PC-3 (cell line): Measurements from ENCODE around the gene TRIM71. TPM values are rescaled to one million over a fixed set of nuclear protein-coding genes. Genes with fewer than 3 reads are reported as not detected.

Source experiments
- ATAC-seq: fragments of 200-7000 bp; cut with Tn5 transposase; 2 replicates; pipeline ENCODE4 v1.9.1; 2020; ENCODE audit warnings: mild to moderate bottlenecking, moderate library complexity
- BruUV-seq: library from RNA; stranded (reverse); fragments of 400-500 nt; replicated peaks from 2 replicates; lab custom pipeline; 2021; lab: Mats Ljungman, UMichigan
- CTCF ChIA-PET: fragments of 300-600 bp; sonication (Branson Sonifier 250); formaldehyde crosslinking; loops from one replicate; lab custom pipeline; 2022; ENCODE audit warnings: antibody characterized with exemption; lab: Charles Lee
- POLR2A ChIA-PET: fragments of 300-600 bp; sonication (Branson Sonifier 250); formaldehyde crosslinking; loops from one replicate; lab custom pipeline; 2022; ENCODE audit warnings: antibody characterized with exemption; ENCODE audit not compliant: unreplicated experiment; lab: Charles Lee
- DNase-seq: peaks from one replicate; pipeline ENCODE4 v3.0.0-alpha.2; 2015
- H2AFZ ChIP-seq: fragments of 300-600 bp; sonication (generic); 2 replicates; pipeline ENCODE4 v1.6.0; 2016; ENCODE audit warnings: antibody characterized with exemption, low read length
- H3F3A ChIP-seq: fragments of 300-600 bp; sonication (generic); one replicate; pipeline ENCODE4 v1.6.0; 2017; ENCODE audit warnings: antibody characterized with exemption, low read length, control low read depth, mild to moderate bottlenecking; ENCODE audit not compliant: unreplicated experiment
- H3K27ac ChIP-seq: fragments of 300-600 bp; sonication (generic); 2 replicates; pipeline ENCODE4 v1.5.1; 2016; ENCODE audit warnings: mild to moderate bottlenecking, low read length
- H3K27me3 ChIP-seq: fragments of 300-600 bp; sonication (generic); 2 replicates; pipeline ENCODE4 v1.6.1; 2016; ENCODE audit warnings: low read length, mixed read lengths
- H3K36me3 ChIP-seq: fragments of 300-600 bp; sonication (generic); 2 replicates; pipeline ENCODE4 v1.6.1; 2016; ENCODE audit warnings: low read depth, mixed run types, low read length, mixed read lengths
- H3K4me1 ChIP-seq: fragments of 300-600 bp; sonication (generic); 2 replicates; pipeline ENCODE4 v1.5.1; 2016; ENCODE audit warnings: low read length; ENCODE audit not compliant: insufficient read depth
- H3K4me2 ChIP-seq: fragments of 300-600 bp; sonication (generic); 2 replicates; pipeline ENCODE4 v1.6.0; 2016; ENCODE audit warnings: low read length
- H3K4me3 ChIP-seq: fragments of 300-600 bp; sonication (generic); 2 replicates; pipeline ENCODE4 v1.5.1; 2016; ENCODE audit warnings: mild to moderate bottlenecking, low read length, mixed read lengths
- H3K79me2 ChIP-seq: fragments of 300-600 bp; sonication (generic); 2 replicates; pipeline ENCODE4 v1.6.1; 2017; ENCODE audit warnings: low read length, mixed read lengths
- H3K9ac ChIP-seq: fragments of 300-600 bp; sonication (generic); 2 replicates; pipeline ENCODE4 v1.6.0; 2016; ENCODE audit warnings: mild to moderate bottlenecking, low read length
- H3K9me2 ChIP-seq: fragments of 300-600 bp; sonication (generic); replicated peaks from 2 replicates; pipeline ENCODE4 v1.6.1; 2016; ENCODE audit warnings: mixed run types, low read length, mixed read lengths
- H3K9me3 ChIP-seq: fragments of 300-600 bp; sonication (generic); 2 replicates; pipeline ENCODE4 v1.6.1; 2016; ENCODE audit warnings: low read length, mixed read lengths
- H4K20me1 ChIP-seq: fragments of 300-600 bp; sonication (generic); 2 replicates; pipeline ENCODE4 v1.6.1; 2016; ENCODE audit warnings: low read length, mixed read lengths
- EZH2 ChIP-seq: fragments of 300-600 bp; sonication (generic); IDR thresholded peaks from one replicate; pipeline ENCODE4 v1.6.1; 2017; ENCODE audit warnings: antibody characterized with exemption, mild to moderate bottlenecking, low read length; ENCODE audit not compliant: unreplicated experiment
- EZH2phosphoT487 ChIP-seq: fragments of 300-600 bp; sonication (generic); IDR thresholded peaks from 2 replicates; pipeline ENCODE4 v1.6.1; 2018; ENCODE audit warnings: mild to moderate bottlenecking, antibody characterized with exemption, low read length, borderline replicate concordance
- intact Hi-C: fragments of 100-400 bp; cut with micrococcal nuclease; formaldehyde crosslinking; loops from 2 replicates; pipeline ENCODE4 v1.9.0; 2023
- total RNA-seq: library from RNA; depleted of rRNA; stranded (reverse); fragments of >200 nt; gene quantifications from 2 replicates; pipeline ENCODE4 v1.2.3, GENCODE V29; 2014
- TF ChIP-seq, protein P1 (sequence below): fragments of 300-600 bp; sonication (generic); conservative IDR thresholded peaks from 2 replicates; pipeline ENCODE4 v1.5.1; 2017; ENCODE audit warnings: antibody characterized with exemption, low read depth, mild to moderate bottlenecking, low read length

Gene TRIM71
- total RNA-seq, 1 experiment from 2014 or later: 0.11 TPM

DNA sequence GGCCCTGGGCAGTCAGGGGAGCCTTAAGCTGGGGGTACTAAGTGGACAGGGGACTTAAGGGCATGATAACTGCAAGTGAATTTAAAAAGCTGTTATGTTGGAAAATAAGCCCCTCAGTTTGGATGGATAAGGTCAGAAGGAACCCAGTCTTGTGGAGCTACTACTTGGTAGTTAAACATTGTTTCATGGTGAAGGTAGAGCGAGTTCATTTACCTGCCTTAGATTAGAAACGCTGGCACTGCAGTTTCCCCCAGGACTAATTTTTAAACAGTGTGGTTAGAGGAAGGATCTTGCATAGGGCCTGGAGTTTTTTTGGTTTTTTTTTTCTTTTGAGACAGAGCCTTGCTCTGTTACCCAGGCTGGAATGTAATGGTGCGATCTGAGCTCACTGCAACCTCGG, 31.2 kb downstream of the TRIM71 start:
- Histone ChIP-seq H3K36me3 (no peaks in the 10 kb centered on the region), H4K20me1 (no peaks in the 10 kb centered on the region), H2AFZ (no peak overlapping the region), H3K9me3 (no peaks in the 10 kb centered on the region), H3K4me1 (0 out of 2 replicates have a peak, but pooled peaks cover 4% of the 10 kb centered on the region), H3K9me2 (no peaks in the 10 kb centered on the region), H3K4me2 (no peak overlapping the region), H3F3A (no peaks in the 10 kb centered on the region), H3K4me3 (no peak overlapping the region), H3K27me3 (no peaks in the 10 kb centered on the region), H3K9ac (no peak overlapping the region), H3K79me2 (no peaks in the 10 kb centered on the region), H3K27ac (no peak overlapping the region)
- CTCF ChIA-PET: no interaction called here
- POLR2A ChIA-PET: no interaction called here
- no TSS peak for BruUV-seq
- intact Hi-C loops: no loop called here
- DNase-seq (no peak), ATAC-seq (no peak)
- TF ChIP-seq EZH2phosphoT487 (no peak), EZH2 (no peak)
- TF ChIP-seq, protein P1, sequence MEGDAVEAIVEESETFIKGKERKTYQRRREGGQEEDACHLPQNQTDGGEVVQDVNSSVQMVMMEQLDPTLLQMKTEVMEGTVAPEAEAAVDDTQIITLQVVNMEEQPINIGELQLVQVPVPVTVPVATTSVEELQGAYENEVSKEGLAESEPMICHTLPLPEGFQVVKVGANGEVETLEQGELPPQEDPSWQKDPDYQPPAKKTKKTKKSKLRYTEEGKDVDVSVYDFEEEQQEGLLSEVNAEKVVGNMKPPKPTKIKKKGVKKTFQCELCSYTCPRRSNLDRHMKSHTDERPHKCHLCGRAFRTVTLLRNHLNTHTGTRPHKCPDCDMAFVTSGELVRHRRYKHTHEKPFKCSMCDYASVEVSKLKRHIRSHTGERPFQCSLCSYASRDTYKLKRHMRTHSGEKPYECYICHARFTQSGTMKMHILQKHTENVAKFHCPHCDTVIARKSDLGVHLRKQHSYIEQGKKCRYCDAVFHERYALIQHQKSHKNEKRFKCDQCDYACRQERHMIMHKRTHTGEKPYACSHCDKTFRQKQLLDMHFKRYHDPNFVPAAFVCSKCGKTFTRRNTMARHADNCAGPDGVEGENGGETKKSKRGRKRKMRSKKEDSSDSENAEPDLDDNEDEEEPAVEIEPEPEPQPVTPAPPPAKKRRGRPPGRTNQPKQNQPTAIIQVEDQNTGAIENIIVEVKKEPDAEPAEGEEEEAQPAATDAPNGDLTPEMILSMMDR: no peak

DNA sequence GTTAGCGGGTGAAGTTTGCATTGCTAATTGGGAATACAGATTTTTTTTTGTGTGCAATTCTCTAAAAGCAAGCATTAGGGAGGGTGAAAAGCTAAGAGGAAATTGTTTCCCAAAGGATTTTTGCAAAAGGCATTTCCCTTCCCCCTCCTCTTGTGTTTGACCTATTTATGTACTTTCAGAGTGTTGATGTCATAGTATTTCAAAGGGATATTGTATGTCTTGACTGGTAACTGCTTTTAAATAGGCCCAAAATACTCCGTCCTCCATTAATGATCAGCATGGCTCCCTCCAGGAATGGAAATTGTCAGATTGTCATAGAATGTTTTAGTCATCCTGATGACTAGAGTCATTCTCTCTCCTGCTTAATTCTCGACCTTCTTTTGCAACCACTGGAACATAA, 32.4 kb downstream of the TRIM71 start:
- H2AFZ ChIP-seq: no peak overlapping the region
- H3K4me3 ChIP-seq: no peak overlapping the region
- H3K9me3 ChIP-seq: no peaks in the 10 kb centered on the region
- H3F3A ChIP-seq: no peaks in the 10 kb centered on the region
- no peaks in the 10 kb centered on the region for H3K36me3 ChIP-seq
- H3K27me3 ChIP-seq: no peaks in the 10 kb centered on the region
- no TSS peak for BruUV-seq
- H3K9ac ChIP-seq: no peak overlapping the region
- TF ChIP-seq, protein P1: no peak
- H3K4me1 ChIP-seq: no peaks in the 10 kb centered on the region
- intact Hi-C loops: no loop called here
- H3K4me2 ChIP-seq: no peak overlapping the region
- no peaks in the 10 kb centered on the region for H4K20me1 ChIP-seq
- ChIA-PET POLR2A (no interaction called here), CTCF (no interaction called here)
- DNase-seq (no peak), ATAC-seq (no peak)
- H3K79me2 ChIP-seq: no peaks in the 10 kb centered on the region
- no peak overlapping the region for H3K27ac ChIP-seq
- H3K9me2 ChIP-seq: no peaks in the 10 kb centered on the region

DNA sequence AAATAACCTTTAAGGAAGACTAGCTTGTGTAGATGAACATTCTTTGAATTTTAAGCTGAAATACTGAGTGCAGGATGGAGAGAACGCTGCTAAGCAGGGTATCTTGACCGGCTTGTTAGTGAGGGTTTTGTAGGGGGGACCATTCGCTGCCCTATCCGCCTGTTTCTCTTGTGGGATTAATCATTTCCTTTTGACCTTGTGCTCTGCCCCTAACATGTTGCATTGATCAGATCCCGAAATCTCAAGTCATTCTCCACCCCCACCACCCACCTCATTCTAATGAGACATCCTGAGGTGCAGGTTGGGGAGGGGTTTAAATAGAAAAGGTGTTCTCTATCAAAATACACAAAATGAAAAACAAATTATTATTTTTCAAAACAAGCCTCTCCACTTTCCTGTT, 32.8 kb downstream of the TRIM71 start:
- DNase-seq: no peak
- H3K4me1 ChIP-seq: no peaks in the 10 kb centered on the region
- ATAC-seq: no peak
- intact Hi-C loops: no loop called here
- H4K20me1 ChIP-seq: no peaks in the 10 kb centered on the region
- H2AFZ ChIP-seq: no peak overlapping the region
- no peaks in the 10 kb centered on the region for H3K36me3 ChIP-seq
- TF ChIP-seq, protein P1: no peak
- TF ChIP-seq EZH2 (no peak), EZH2phosphoT487 (no peak)
- H3K9me3 ChIP-seq: no peaks in the 10 kb centered on the region
- no peaks in the 10 kb centered on the region for H3K9me2 ChIP-seq
- no peak overlapping the region for H3K4me3 ChIP-seq
- H3K79me2 ChIP-seq: no peaks in the 10 kb centered on the region
- BruUV-seq: no TSS peak
- H3F3A ChIP-seq: no peaks in the 10 kb centered on the region
- CTCF ChIA-PET: no interaction called here
- H3K27me3 ChIP-seq: no peaks in the 10 kb centered on the region
- no peak overlapping the region for H3K9ac ChIP-seq
- no peak overlapping the region for H3K4me2 ChIP-seq
- H3K27ac ChIP-seq: no peak overlapping the region
- POLR2A ChIA-PET: no interaction called here
